H1 (cell line): Measurements from ENCODE around the gene CDC42EP4. TPM values are rescaled to one million over a fixed set of nuclear protein-coding genes. Genes with fewer than 3 reads are reported as not detected.

ENCODE experiments used
- EP300 ChIP-seq, 2 experiments: IDR thresholded peaks; 1 replicate in 1 of 2; 2 replicates in 1 of 2; pipeline ENCODE4 v1.6.1; 2011 to 2012; ENCODE audit warnings: low read depth in 2 of 2, low read length in 2 of 2, mild to moderate bottlenecking in 2 of 2, borderline replicate concordance in 1 of 2, inconsistent platforms in 1 of 2, moderate library complexity in 1 of 2
- FOSL1 ChIP-seq: IDR thresholded peaks from 2 replicates; pipeline ENCODE4 v1.6.1; 2011; ENCODE audit warnings: mild to moderate bottlenecking, low read depth, low read length, moderate library complexity; ENCODE audit not compliant: insufficient read depth
- HDAC2 ChIP-seq, 2 experiments: fragments of 300-600 bp in 1 of 2; sonication (generic) in 1 of 2; IDR thresholded peaks; 2 replicates each; pipeline ENCODE4 v1.6.1; 2011 to 2012; ENCODE audit warnings: low read depth in 2 of 2, low read length in 2 of 2, mild to moderate bottlenecking in 2 of 2, moderate library complexity in 2 of 2, borderline replicate concordance in 1 of 2, inconsistent platforms in 1 of 2
- RAD21 ChIP-seq, 2 experiments: IDR thresholded peaks in 1 of 2; conservative IDR thresholded peaks in 1 of 2; 2 replicates each; pipeline ENCODE4 v1.6.1; 2011; ENCODE audit warnings: low read depth in 2 of 2, low read length in 2 of 2, improper control_type of control experiment in 1 of 2, inconsistent platforms in 1 of 2, mild to moderate bottlenecking in 1 of 2, moderate library complexity in 1 of 2
- SIRT6 ChIP-seq: IDR thresholded peaks from one replicate; pipeline ENCODE4 v1.7.1; 2012; ENCODE audit warnings: low read length, inconsistent platforms
- TAF1 ChIP-seq: IDR thresholded peaks from 2 replicates; pipeline ENCODE4 v1.6.1; 2011; ENCODE audit warnings: mild to moderate bottlenecking, low read depth, low read length
- TBP ChIP-seq: IDR thresholded peaks from 2 replicates; pipeline ENCODE4 v1.6.1; 2011; ENCODE audit warnings: low read depth, low read length, improper control_type of control experiment
- polyA plus RNA-seq, 7 experiments: library from polyadenylated mRNA; depleted of rRNA in 3 of 7; stranded (reverse) in 5 of 7; unstranded in 2 of 7; fragments of >200 nt in 5 of 7; fragments of 200-250 nt in 2 of 7; gene quantifications; 1 replicate in 5 of 7; 2 replicates in 1 of 7; 4 replicates in 1 of 7; pipeline versions ENCODE4 v1.2.1 to v1.2.3, GENCODE V29; 2011 to 2013; ENCODE audit warnings: missing spikeins in 2 of 7, mixed read lengths in 2 of 7
- total RNA-seq: library from RNA; stranded (reverse); fragmentation: NEBNext Ultra II Directional; extraction: Animal tissue kit (Norgen Biotek cat#: 25700); gene quantifications from 2 replicates; pipeline ENCODE4 v1.2.1, GENCODE V29; 2021

Gene CDC42EP4
- total and polyA plus RNA-seq, 2 of the 8 experiments (the other 6 are each of a cell fraction or from before 2014, with no cell fraction given): 8.8 to 12.6 TPM

- TF ChIP-seq SIRT6 (no peak), EP300 (IDR thresholded peaks at IDR 0.05; ENCODE audit: borderline replicate concordance in 1 of 2, low read depth in 2 of 2, low read length in 2 of 2) (no peak), TAF1 (no peak), TBP (no peak), RAD21 (IDR thresholded peaks at IDR 0.05 in 1 of 2, conservative IDR thresholded peaks at IDR 0.05 in 1 of 2; ENCODE audit: low read depth in 2 of 2, low read length in 2 of 2) (no peak), HDAC2 (IDR thresholded peaks at IDR 0.05; ENCODE audit: borderline replicate concordance in 1 of 2, low read depth in 2 of 2, low read length in 2 of 2) (no peak), FOSL1 (no peak)
- TF ChIP-seq, all 59 proteins: peak for 0
Measured at GRCh38 chr17:73285603-73285908, 26.2 kb downstream of the CDC42EP4 start (continued).
